ENCODE measurements around the gene MUC5AC.
"Not testable (repeated sequence)": the region's sequence is repeated elsewhere in the genome, so short reads cannot be mapped to it uniquely, and the experiment has no call there.

The MUC5AC gene

GRCh38 chr11:1157645-1158591 lies at the start of gene MUC5AC:
TSS of gene MUC5AC (plus strand) at chr11:1157953. CDS start at chr11:1158000, 47 bp downstream.
- DNase-seq, result no peak

- DNase-seq, result no peak
Observed at GRCh38 chr11:1108246-1108900, 49.4 kb upstream of the MUC5AC start.

- no peak for DNase-seq
Observed at GRCh38 chr11:1109101-1109917, 48.4 kb upstream of the MUC5AC start.

GRCh38 chr11:1109918-1110705 lies 47.6 kb upstream of the MUC5AC start:
- no peak for DNase-seq

- no peak for DNase-seq
Observed at GRCh38 chr11:1111545-1112212, 46.1 kb upstream of the MUC5AC start.

- DNase-seq, result no peak
Observed at GRCh38 chr11:1112351-1113191, 45.2 kb upstream of the MUC5AC start.

GRCh38 chr11:1113405-1114201 lies 44.1 kb upstream of the MUC5AC start:
- no peak for DNase-seq

GRCh38 chr11:1115292-1115691 lies 42.5 kb upstream of the MUC5AC start:
- not testable (repeated sequence) for DNase-seq

GRCh38 chr11:1116104-1116503 lies 41.6 kb upstream of the MUC5AC start:
- no peak for DNase-seq

- DNase-seq, result no peak
Observed at GRCh38 chr11:1116666-1117390, 40.9 kb upstream of the MUC5AC start.

- DNase-seq, result no peak
Observed at GRCh38 chr11:1117992-1118391, 39.8 kb upstream of the MUC5AC start.

GRCh38 chr11:1118755-1119603 lies 38.8 kb upstream of the MUC5AC start:
- no peak for DNase-seq

- no peak for DNase-seq
Observed at GRCh38 chr11:1119604-1120146, 38.1 kb upstream of the MUC5AC start.

GRCh38 chr11:1120532-1121330 lies 37.0 kb upstream of the MUC5AC start:
- no peak for DNase-seq

GRCh38 chr11:1121331-1121812 lies 36.4 kb upstream of the MUC5AC start:
- DNase-seq, result no peak

- no peak for DNase-seq
Observed at GRCh38 chr11:1121813-1122663, 35.7 kb upstream of the MUC5AC start.

Data from DMS79 (cell line).